BJ (cell line): Measurements from ENCODE around the gene RBM47. TPM values are rescaled to one million over a fixed set of nuclear protein-coding genes. Genes with fewer than 3 reads are reported as not detected.

Source experiments
- CTCF ChIA-PET: fragments of 350-600 bp; formaldehyde crosslinking; extraction: SDS; loops from one replicate; lab custom pipeline; 2021; ENCODE audit warnings: antibody characterized with exemption, inconsistent platforms; lab: Yijun Ruan, JAX
- POLR2A ChIA-PET: fragments of 300-600 bp; sonication (Branson Sonifier 250); formaldehyde crosslinking; extraction: SDS; loops from one replicate; lab custom pipeline; 2021; ENCODE audit warnings: antibody characterized with exemption; lab: Charles Lee
- DNase-seq: peaks from one replicate; pipeline ENCODE4 v3.0.0-alpha.2; 2011; ENCODE audit warnings: low read depth
- H3K27me3 ChIP-seq: 2 replicates; pipeline ENCODE4 v1.6.0; 2011; ENCODE audit warnings: low read length; ENCODE audit not compliant: control insufficient read depth, insufficient read depth
- H3K36me3 ChIP-seq: 2 replicates; pipeline ENCODE4 v1.5.1; 2011; ENCODE audit warnings: low read length; ENCODE audit not compliant: control insufficient read depth, insufficient read depth
- H3K4me3 ChIP-seq: 2 replicates; pipeline ENCODE4 v1.5.1; 2011; ENCODE audit warnings: low read depth, mild to moderate bottlenecking, control low read depth, low read length
- CTCF ChIP-seq: IDR thresholded peaks from 2 replicates; pipeline ENCODE4 v1.5.1; 2011; ENCODE audit warnings: low read depth, mild to moderate bottlenecking, control low read depth, inconsistent platforms, low read length, moderate library complexity; ENCODE audit not compliant: insufficient read depth
- polyA plus RNA-seq: library from polyadenylated mRNA; depleted of rRNA; stranded (reverse); fragments of >200 nt; gene quantifications from 2 replicates; pipeline ENCODE4 v1.2.3, GENCODE V29; 2011

The RBM47 gene
- polyA plus RNA-seq, 1 experiment, result 0.52 TPM

- CTCF ChIA-PET, result no interaction called here
- no peaks in the 10 kb centered on the region for H3K36me3 ChIP-seq
- H3K27me3 ChIP-seq, result no peaks in the 10 kb centered on the region
- TF ChIP-seq CTCF, result no peak
- no peak for DNase-seq
- POLR2A ChIA-PET, result no interaction called here
- no peak overlapping the region for H3K4me3 ChIP-seq
These were observed 10.1 kb downstream of the RBM47 start for GRCh38 chr4:40619600-40619999.

GRCh38 chr4:40617872-40618271 is 11.8 kb downstream of the RBM47 start:
- Histone ChIP-seq H3K27me3 (no peaks in the 10 kb centered on the region), H3K4me3 (no peak overlapping the region), H3K36me3 (no peaks in the 10 kb centered on the region)
- no peak for DNase-seq
- POLR2A ChIA-PET, result no interaction called here
- no peak for TF ChIP-seq CTCF
- CTCF ChIA-PET, result no interaction called here

GRCh38 chr4:40614031-40614430 is 15.6 kb downstream of the RBM47 start:
- TF ChIP-seq CTCF, result no peak
- ChIA-PET POLR2A (no interaction called here), CTCF (interaction anchor here (1.2 kb wide), 1 partner anchor 37 kb away, joined by 3 read pairs; no protein-coding TSS in a partner anchor)
- no peaks in the 10 kb centered on the region for H3K27me3 ChIP-seq
- H3K4me3 ChIP-seq, result no peak overlapping the region
- H3K36me3 ChIP-seq, result no peaks in the 10 kb centered on the region
- DNase-seq, result no peak

GRCh38 chr4:40613456-40613855 is 16.2 kb downstream of the RBM47 start:
- CTCF ChIA-PET, result interaction anchor here (1.2 kb wide), 2 partner anchors 15 to 37 kb away, joined by 3 read pairs; no protein-coding TSS in a partner anchor
- DNase-seq, result no peak
- Histone ChIP-seq H3K36me3 (no peaks in the 10 kb centered on the region), H3K27me3 (no peaks in the 10 kb centered on the region), H3K4me3 (no peak overlapping the region)
- POLR2A ChIA-PET, result no interaction called here
- no peak for TF ChIP-seq CTCF

GRCh38 chr4:40612831-40613230 is 16.8 kb downstream of the RBM47 start:
- no peak for DNase-seq
- POLR2A ChIA-PET, result no interaction called here
- CTCF ChIA-PET, result interaction anchor here (1.0 to 1.2 kb wide), 3 partner anchors 14 to 291 kb away, joined by 3 read pairs; no protein-coding TSS in a partner anchor
- Histone ChIP-seq H3K36me3 (no peaks in the 10 kb centered on the region), H3K4me3 (no peak overlapping the region), H3K27me3 (no peaks in the 10 kb centered on the region)
- no peak for TF ChIP-seq CTCF
